Lower leg skin (tissue), 4 donors: ENCODE data around the gene ANKRD9. TPM values are rescaled to one million over a fixed set of nuclear protein-coding genes. Genes with fewer than 3 reads are reported as not detected.

Source experiments
- DNase-seq, 2 donors: peaks; one replicate each; pipeline ENCODE4 v3.0.0-alpha.2; 2019; ENCODE audit warnings: low spot score in 2 of 2
- H3K4me3 ChIP-seq: fragments of 200-600 bp; sonication (generic); 2 replicates; pipeline ENCODE4 v1.5.1; 2017; ENCODE audit warnings: mild to moderate bottlenecking, low read depth; ENCODE audit not compliant: poor library complexity, severe bottlenecking
- POLR2A ChIP-seq, 2 donors: fragments of 450-650 bp; IDR thresholded peaks; one replicate each; pipeline ENCODE4 v1.6.1; 2016 to 2017; ENCODE audit warnings: antibody characterized with exemption in 2 of 2, mild to moderate bottlenecking in 1 of 2, moderate library complexity in 1 of 2
- WGBS, 2 donors: methylation state at CpG; one replicate each; pipeline ENCODE4 v1.1.5; 2018; 5-methylcytosine and 5-hydroxymethylcytosine counted together
- intact Hi-C: fragments of 100-400 bp; cut with DNase I; formaldehyde crosslinking; loops from one replicate; pipeline ENCODE4 v1.15.0; 2023; ENCODE audit warnings: low total_unique reads
- total RNA-seq, 4 donors: library from RNA; depleted of rRNA; stranded (reverse); fragments of >200 nt; gene quantifications; one replicate each; pipeline ENCODE4 v1.1.0, GENCODE V29; 2016
- TF ChIP-seq, protein P1 (sequence below), 3 donors: fragments of 450-650 bp; IDR thresholded peaks; one replicate each; pipeline ENCODE4 v1.5.1; 2016; ENCODE audit warnings: antibody characterized with exemption in 3 of 3, mild to moderate bottlenecking in 3 of 3, moderate library complexity in 2 of 3

ANKRD9 gene
- total RNA-seq, 4 donors from 2014 or later: 64.6 to 135 (median 69.4) TPM

GRCh38 chr14:102513899-102514772 lies 4.6 kb upstream of the ANKRD9 start:
- WGBS, 2 donors: 92 to 95% methylated on average over 19 to 20 of the region's 21 CpGs

DNA sequence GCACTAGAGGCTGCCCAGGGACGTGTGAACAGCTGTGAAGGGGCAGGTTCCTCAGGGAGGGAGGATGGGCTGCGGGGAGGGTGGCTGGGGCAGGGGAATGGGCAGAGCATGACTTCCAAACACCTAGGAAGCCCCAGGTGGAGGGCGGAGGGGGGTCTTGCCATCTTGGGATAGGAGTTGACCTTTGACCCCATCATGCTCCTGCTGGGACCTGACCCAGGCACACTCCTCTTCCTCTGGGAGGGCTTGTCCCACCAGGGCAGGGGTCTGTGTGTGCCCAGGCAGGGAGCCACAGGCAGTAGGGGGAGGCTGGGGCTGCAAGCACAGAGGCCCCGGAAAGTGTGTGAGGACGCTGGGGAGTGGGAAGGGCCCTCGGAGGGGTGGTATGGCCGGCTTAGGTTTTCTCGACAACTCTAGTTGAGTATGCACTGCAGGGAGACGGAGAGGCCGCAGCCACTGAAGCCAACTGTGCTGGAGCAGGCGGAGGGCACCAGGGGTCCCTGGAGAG lies 3.3 kb upstream of the ANKRD9 start:
- no peak for DNase-seq
- H3K4me3 ChIP-seq: no peak overlapping the region
- WGBS, 2 donors: 90 to 94% methylated on average over 11 of the region's 11 CpGs
- TF ChIP-seq, protein P1, sequence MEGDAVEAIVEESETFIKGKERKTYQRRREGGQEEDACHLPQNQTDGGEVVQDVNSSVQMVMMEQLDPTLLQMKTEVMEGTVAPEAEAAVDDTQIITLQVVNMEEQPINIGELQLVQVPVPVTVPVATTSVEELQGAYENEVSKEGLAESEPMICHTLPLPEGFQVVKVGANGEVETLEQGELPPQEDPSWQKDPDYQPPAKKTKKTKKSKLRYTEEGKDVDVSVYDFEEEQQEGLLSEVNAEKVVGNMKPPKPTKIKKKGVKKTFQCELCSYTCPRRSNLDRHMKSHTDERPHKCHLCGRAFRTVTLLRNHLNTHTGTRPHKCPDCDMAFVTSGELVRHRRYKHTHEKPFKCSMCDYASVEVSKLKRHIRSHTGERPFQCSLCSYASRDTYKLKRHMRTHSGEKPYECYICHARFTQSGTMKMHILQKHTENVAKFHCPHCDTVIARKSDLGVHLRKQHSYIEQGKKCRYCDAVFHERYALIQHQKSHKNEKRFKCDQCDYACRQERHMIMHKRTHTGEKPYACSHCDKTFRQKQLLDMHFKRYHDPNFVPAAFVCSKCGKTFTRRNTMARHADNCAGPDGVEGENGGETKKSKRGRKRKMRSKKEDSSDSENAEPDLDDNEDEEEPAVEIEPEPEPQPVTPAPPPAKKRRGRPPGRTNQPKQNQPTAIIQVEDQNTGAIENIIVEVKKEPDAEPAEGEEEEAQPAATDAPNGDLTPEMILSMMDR (IDR thresholded peaks at IDR 0.05): no peak
- intact Hi-C loops: loop anchor here (5.0 to 10.0 kb wide), 2 partner anchors 278 to 1004 kb away; no protein-coding TSS in a partner anchor

More at GRCh38 chr14:102513899-102514772, 4.6 kb upstream of the ANKRD9 start:
- H3K4me3 ChIP-seq: no peak overlapping the region
- DNase-seq: no peak
- intact Hi-C loops: loop anchor here (5.0 to 10.0 kb wide), 2 partner anchors 279 to 1003 kb away; no protein-coding TSS in a partner anchor
- TF ChIP-seq POLR2A (IDR thresholded peaks at IDR 0.05): no peak
- TF ChIP-seq, protein P1 (IDR thresholded peaks at IDR 0.05): no peak

DNA sequence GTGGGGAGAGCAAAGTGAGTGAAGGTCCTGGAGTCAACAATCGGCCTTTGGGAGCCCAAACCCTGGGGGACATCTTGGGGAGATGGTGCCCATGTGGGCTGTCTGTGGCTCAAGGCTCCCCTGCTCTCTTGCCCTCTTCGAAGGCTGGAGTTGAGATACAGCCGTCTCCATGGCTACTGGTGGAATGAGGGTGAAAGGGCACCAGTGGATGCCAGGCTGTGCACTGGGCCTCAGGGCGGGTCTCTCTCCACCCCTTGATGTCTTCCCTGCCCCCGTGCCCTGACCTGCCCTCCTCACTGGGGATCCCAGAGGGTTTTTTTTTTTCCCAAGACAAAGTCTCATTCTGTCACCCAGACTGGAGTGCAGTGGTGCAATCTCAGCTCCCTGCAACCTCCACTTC lies 2.0 kb upstream of the ANKRD9 start:
- 83 to 84% methylated on average over 4 to 5 of the region's 5 CpGs for WGBS, 2 donors

GRCh38 chr14:102510616-102511520 lies 1.3 kb upstream of the ANKRD9 start:
- TF ChIP-seq, protein P1 (IDR thresholded peaks at IDR 0.05): no peak
- intact Hi-C loops: loop anchor here (5.0 to 10.0 kb wide), 2 partner anchors 276 to 1006 kb away; no protein-coding TSS in a partner anchor
- DNase-seq: peak in 1 of 2 donors; percentile 39
- WGBS, 2 donors: 52 to 59% methylated on average over 18 to 19 of the region's 19 CpGs
- no peak overlapping the region for H3K4me3 ChIP-seq

More for the DNA sequence above, 2.0 kb upstream of the ANKRD9 start:
- TF ChIP-seq, protein P1 (IDR thresholded peaks at IDR 0.05): no peak
- no peak for TF ChIP-seq POLR2A (IDR thresholded peaks at IDR 0.05)
- no peak for DNase-seq
- no peak overlapping the region for H3K4me3 ChIP-seq
- intact Hi-C loops: loop anchor here (5.0 to 10.0 kb wide), 2 partner anchors 277 to 1006 kb away; no protein-coding TSS in a partner anchor
